Activated naive CD4-positive, alpha-beta T cell treated with Interleukin-2 at 50 U/mL for 16 hours (primary cell): ENCODE results near the gene MESP1.
A peak's percentile ranks its signal among the peaks of the same experiment; 100 is the strongest.
"Not testable (repeated sequence)": the region's sequence is repeated elsewhere in the genome, so short reads cannot be mapped to it uniquely, and the experiment has no call there.

Experiments used
- DNase-seq: peaks from one replicate; pipeline ENCODE4 v3.0.0-alpha.2; 2020

The MESP1 gene

GRCh38 chr15:89750560-89751542 lies at the start of gene MESP1:
Gene MESP1 (minus strand): TSS chr15:89751249. CDS start chr15:89751231, 18 bp downstream.
- DNase-seq: peak; percentile 87

- no peak for DNase-seq
These were observed 49.0 kb upstream of the MESP1 start for GRCh38 chr15:89799918-89800498.

GRCh38 chr15:89799011-89799911 lies 48.2 kb upstream of the MESP1 start:
- no peak for DNase-seq

- DNase-seq: no peak
These were observed 46.7 kb upstream of the MESP1 start for GRCh38 chr15:89797678-89798201.

GRCh38 chr15:89795996-89796395 lies 44.9 kb upstream of the MESP1 start:
- no peak for DNase-seq

- DNase-seq: no peak
These were observed 43.7 kb upstream of the MESP1 start for GRCh38 chr15:89794627-89795241.

- no peak for DNase-seq
These were observed 41.2 kb upstream of the MESP1 start for GRCh38 chr15:89792106-89792805.

- no peak for DNase-seq
These were observed 39.6 kb upstream of the MESP1 start for GRCh38 chr15:89790661-89791060.

GRCh38 chr15:89790206-89790605 lies 39.2 kb upstream of the MESP1 start:
- DNase-seq: no peak

- not testable (repeated sequence) for DNase-seq
These were observed 37.5 kb upstream of the MESP1 start for GRCh38 chr15:89788585-89788984.

- no peak for DNase-seq
These were observed 36.9 kb upstream of the MESP1 start for GRCh38 chr15:89787944-89788343.

GRCh38 chr15:89785774-89786140 lies 34.7 kb upstream of the MESP1 start:
- no peak for DNase-seq

- DNase-seq: no peak
These were observed 34.2 kb upstream of the MESP1 start for GRCh38 chr15:89785064-89785773.

GRCh38 chr15:89784686-89784960 lies 33.6 kb upstream of the MESP1 start:
- no peak for DNase-seq

- DNase-seq: no peak
These were observed 33.0 kb upstream of the MESP1 start for GRCh38 chr15:89783861-89784685.

- DNase-seq: no peak
These were observed 32.2 kb upstream of the MESP1 start for GRCh38 chr15:89783111-89783860.

- not testable (repeated sequence) for DNase-seq
These were observed 31.5 kb upstream of the MESP1 start for GRCh38 chr15:89782619-89782950.

- no peak for DNase-seq
These were observed 31.0 kb upstream of the MESP1 start for GRCh38 chr15:89781891-89782618.

- DNase-seq: no peak
These were observed 30.0 kb upstream of the MESP1 start for GRCh38 chr15:89781055-89781454.
